ENCODE results near the gene SLC45A2.

GRCh38 chr5:33903118-33903517 is 81.4 kb downstream of the SLC45A2 start:
- no peak for TF ChIP-seq POLR2A (IDR thresholded peaks at IDR 0.05)
- TF ChIP-seq CTCF (IDR thresholded peaks at IDR 0.05): no peak

All from breast epithelium (tissue), 3 donors.